ENCODE data around the gene AGMO. TPM values are rescaled to one million over a fixed set of nuclear protein-coding genes. Genes with fewer than 3 reads are reported as not detected.

Gene AGMO
- total RNA-seq, 1 experiment from 2014 or later = 0.11 TPM

DNA sequence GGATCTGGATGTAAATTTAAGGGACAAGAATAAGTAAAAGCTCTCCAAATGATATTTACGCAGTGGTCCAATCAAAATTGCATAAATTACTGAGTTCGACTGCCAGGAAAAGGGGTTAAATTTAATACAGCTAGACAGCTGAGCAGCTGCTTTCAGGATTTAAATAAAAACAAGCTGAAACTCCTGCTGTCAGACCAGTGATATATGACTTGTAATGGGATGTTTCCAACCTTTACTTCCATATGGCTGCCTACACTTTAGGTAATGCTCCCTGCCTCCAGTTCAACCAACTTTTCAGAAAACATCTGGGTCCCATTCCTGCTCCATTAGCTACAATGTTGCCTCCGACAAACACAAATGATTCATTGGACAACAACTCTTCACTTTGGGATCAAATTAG is 333.0 kb downstream of the AGMO start:
- Histone ChIP-seq H3F3A (ENCODE audit: low read length, unreplicated experiment) (no peaks in the 10 kb centered on the region), H4K20me1 (ENCODE audit: low read length) (no peaks in the 10 kb centered on the region), H3K9me2 (replicated peaks; ENCODE audit: low read length) (no peaks in the 10 kb centered on the region), H3K9me3 (ENCODE audit: low read length) (no peaks in the 10 kb centered on the region), H3K4me2 (ENCODE audit: low read length) (no peak overlapping the region), H3K79me2 (ENCODE audit: low read length) (no peaks in the 10 kb centered on the region), H2AFZ (ENCODE audit: low read length) (no peak overlapping the region), H3K9ac (ENCODE audit: low read length) (no peak overlapping the region), H3K4me1 (ENCODE audit: insufficient read depth, low read length) (no peaks in the 10 kb centered on the region), H3K4me3 (ENCODE audit: low read length) (no peak overlapping the region), H3K27me3 (ENCODE audit: low read length) (no peaks in the 10 kb centered on the region), H3K27ac (ENCODE audit: low read length) (no peak overlapping the region), H3K36me3 (ENCODE audit: low read depth, low read length) (no peaks in the 10 kb centered on the region)
- ATAC-seq = no peak
- TF ChIP-seq EZH2phosphoT487 (IDR thresholded peaks at IDR 0.05; ENCODE audit: borderline replicate concordance, low read length) (no peak), EZH2 (IDR thresholded peaks at IDR 0.05; ENCODE audit: low read length, unreplicated experiment) (no peak)
- TF ChIP-seq, protein P1, sequence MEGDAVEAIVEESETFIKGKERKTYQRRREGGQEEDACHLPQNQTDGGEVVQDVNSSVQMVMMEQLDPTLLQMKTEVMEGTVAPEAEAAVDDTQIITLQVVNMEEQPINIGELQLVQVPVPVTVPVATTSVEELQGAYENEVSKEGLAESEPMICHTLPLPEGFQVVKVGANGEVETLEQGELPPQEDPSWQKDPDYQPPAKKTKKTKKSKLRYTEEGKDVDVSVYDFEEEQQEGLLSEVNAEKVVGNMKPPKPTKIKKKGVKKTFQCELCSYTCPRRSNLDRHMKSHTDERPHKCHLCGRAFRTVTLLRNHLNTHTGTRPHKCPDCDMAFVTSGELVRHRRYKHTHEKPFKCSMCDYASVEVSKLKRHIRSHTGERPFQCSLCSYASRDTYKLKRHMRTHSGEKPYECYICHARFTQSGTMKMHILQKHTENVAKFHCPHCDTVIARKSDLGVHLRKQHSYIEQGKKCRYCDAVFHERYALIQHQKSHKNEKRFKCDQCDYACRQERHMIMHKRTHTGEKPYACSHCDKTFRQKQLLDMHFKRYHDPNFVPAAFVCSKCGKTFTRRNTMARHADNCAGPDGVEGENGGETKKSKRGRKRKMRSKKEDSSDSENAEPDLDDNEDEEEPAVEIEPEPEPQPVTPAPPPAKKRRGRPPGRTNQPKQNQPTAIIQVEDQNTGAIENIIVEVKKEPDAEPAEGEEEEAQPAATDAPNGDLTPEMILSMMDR (conservative IDR thresholded peaks at IDR 0.05; ENCODE audit: low read depth, low read length) = no peak
- ChIA-PET CTCF (no interaction called here), POLR2A (ENCODE audit: unreplicated experiment) (no interaction called here)
- no TSS peak for BruUV-seq (replicated peaks)
- intact Hi-C loops (cut with micrococcal nuclease) = no loop called here
- DNase-seq = no peak

DNA sequence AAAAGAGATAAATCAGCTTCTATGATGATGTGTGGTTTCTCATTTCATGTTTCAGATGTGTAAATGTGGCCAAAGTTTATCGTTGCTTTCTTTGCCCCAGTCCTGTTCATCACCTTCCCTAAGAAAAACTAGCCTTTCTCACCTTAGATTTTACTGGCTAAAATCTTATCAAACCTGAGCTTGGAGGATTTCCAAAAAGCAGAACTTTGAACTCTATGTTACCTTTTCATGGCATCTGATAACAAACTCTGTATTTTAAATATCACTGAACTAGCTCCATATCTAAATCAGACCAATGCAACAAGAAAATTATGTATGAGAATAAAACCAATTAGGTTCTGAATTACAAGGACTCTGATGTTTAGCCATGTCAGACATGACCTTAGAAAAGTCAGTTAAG is 335.8 kb downstream of the AGMO start:
- H2AFZ ChIP-seq (ENCODE audit: low read length) = no peak overlapping the region
- no peaks in the 10 kb centered on the region for H3K9me3 ChIP-seq (ENCODE audit: low read length)
- no TSS peak for BruUV-seq (replicated peaks)
- H3K9me2 ChIP-seq (replicated peaks; ENCODE audit: low read length) = no peaks in the 10 kb centered on the region
- no peaks in the 10 kb centered on the region for H3F3A ChIP-seq (ENCODE audit: low read length, unreplicated experiment)
- no peak overlapping the region for H3K9ac ChIP-seq (ENCODE audit: low read length)
- TF ChIP-seq, protein P1 (conservative IDR thresholded peaks at IDR 0.05; ENCODE audit: low read depth, low read length) = no peak
- no peak for TF ChIP-seq EZH2phosphoT487 (IDR thresholded peaks at IDR 0.05; ENCODE audit: borderline replicate concordance, low read length)
- no peak for TF ChIP-seq EZH2 (IDR thresholded peaks at IDR 0.05; ENCODE audit: low read length, unreplicated experiment)
- no peaks in the 10 kb centered on the region for H3K36me3 ChIP-seq (ENCODE audit: low read depth, low read length)
- no peaks in the 10 kb centered on the region for H3K4me1 ChIP-seq (ENCODE audit: insufficient read depth, low read length)
- no peak overlapping the region for H3K27ac ChIP-seq (ENCODE audit: low read length)
- no peak overlapping the region for H3K4me3 ChIP-seq (ENCODE audit: low read length)
- intact Hi-C loops (cut with micrococcal nuclease) = no loop called here
- ChIA-PET POLR2A (ENCODE audit: unreplicated experiment) (no interaction called here), CTCF (no interaction called here)
- no peak for ATAC-seq
- no peaks in the 10 kb centered on the region for H3K79me2 ChIP-seq (ENCODE audit: low read length)
- H3K4me2 ChIP-seq (ENCODE audit: low read length) = no peak overlapping the region
- H4K20me1 ChIP-seq (ENCODE audit: low read length) = no peaks in the 10 kb centered on the region
- no peaks in the 10 kb centered on the region for H3K27me3 ChIP-seq (ENCODE audit: low read length)
- no peak for DNase-seq

DNA sequence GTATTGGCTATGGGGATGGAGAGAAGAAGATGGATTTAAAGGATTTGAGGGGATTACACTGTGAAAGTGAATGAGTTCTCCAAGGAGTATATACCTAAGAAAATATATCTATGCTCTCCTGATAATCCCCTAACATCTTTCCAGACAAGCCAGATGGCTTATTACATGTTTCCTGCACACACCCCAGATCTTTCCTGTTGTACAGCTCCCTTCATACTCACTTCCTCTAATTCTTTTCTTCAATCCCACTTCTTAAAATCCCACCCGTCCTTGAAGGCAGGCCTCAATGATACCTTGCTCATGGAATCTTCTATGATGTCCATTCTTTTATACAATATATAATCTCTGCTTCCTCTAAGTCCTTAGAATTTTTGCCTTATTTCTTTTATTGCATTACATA is 342.1 kb downstream of the AGMO start:
- TF ChIP-seq, protein P1 (conservative IDR thresholded peaks at IDR 0.05; ENCODE audit: low read depth, low read length) = no peak
- TF ChIP-seq EZH2 (IDR thresholded peaks at IDR 0.05; ENCODE audit: low read length, unreplicated experiment) (no peak), EZH2phosphoT487 (IDR thresholded peaks at IDR 0.05; ENCODE audit: borderline replicate concordance, low read length) (no peak)
- H3K9me2 ChIP-seq (replicated peaks; ENCODE audit: low read length) = no peaks in the 10 kb centered on the region
- H2AFZ ChIP-seq (ENCODE audit: low read length) = no peak overlapping the region
- no peaks in the 10 kb centered on the region for H3K79me2 ChIP-seq (ENCODE audit: low read length)
- ATAC-seq = no peak
- H3K4me1 ChIP-seq (ENCODE audit: insufficient read depth, low read length) = no peaks in the 10 kb centered on the region
- no peak overlapping the region for H3K9ac ChIP-seq (ENCODE audit: low read length)
- H3K27me3 ChIP-seq (ENCODE audit: low read length) = no peaks in the 10 kb centered on the region
- H3F3A ChIP-seq (ENCODE audit: low read length, unreplicated experiment) = no peaks in the 10 kb centered on the region
- BruUV-seq (replicated peaks) = no TSS peak
- no peaks in the 10 kb centered on the region for H4K20me1 ChIP-seq (ENCODE audit: low read length)
- DNase-seq = no peak
- H3K4me3 ChIP-seq (ENCODE audit: low read length) = no peak overlapping the region
- H3K9me3 ChIP-seq (ENCODE audit: low read length) = no peaks in the 10 kb centered on the region
- ChIA-PET CTCF (no interaction called here), POLR2A (ENCODE audit: unreplicated experiment) (no interaction called here)
- intact Hi-C loops (cut with micrococcal nuclease) = no loop called here
- no peak overlapping the region for H3K27ac ChIP-seq (ENCODE audit: low read length)
- H3K4me2 ChIP-seq (ENCODE audit: low read length) = no peak overlapping the region
- H3K36me3 ChIP-seq (ENCODE audit: low read depth, low read length) = no peaks in the 10 kb centered on the region

Measured in PC-3 (cell line).